ENCODE data around the gene MTERF1.
A peak's percentile ranks its signal among the peaks of the same experiment; 100 is the strongest.
"Not testable (repeated sequence)": the region's sequence is repeated elsewhere in the genome, so short reads cannot be mapped to it uniquely, and the experiment has no call there.

Gene MTERF1, protein sequence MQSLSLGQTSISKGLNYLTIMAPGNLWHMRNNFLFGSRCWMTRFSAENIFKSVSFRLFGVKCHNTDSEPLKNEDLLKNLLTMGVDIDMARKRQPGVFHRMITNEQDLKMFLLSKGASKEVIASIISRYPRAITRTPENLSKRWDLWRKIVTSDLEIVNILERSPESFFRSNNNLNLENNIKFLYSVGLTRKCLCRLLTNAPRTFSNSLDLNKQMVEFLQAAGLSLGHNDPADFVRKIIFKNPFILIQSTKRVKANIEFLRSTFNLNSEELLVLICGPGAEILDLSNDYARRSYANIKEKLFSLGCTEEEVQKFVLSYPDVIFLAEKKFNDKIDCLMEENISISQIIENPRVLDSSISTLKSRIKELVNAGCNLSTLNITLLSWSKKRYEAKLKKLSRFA

GRCh38 chr7:91880413-91881241 is at the start of gene MTERF1:
TSS of gene MTERF1 (minus strand) at chr7:91880702. CDS start at chr7:91880083, 619 bp downstream.
- peak; percentile 77 for FAIRE-seq

- FAIRE-seq: no peak
Observed at GRCh38 chr7:91929463-91929862, 49.0 kb upstream of the MTERF1 start.

DNA sequence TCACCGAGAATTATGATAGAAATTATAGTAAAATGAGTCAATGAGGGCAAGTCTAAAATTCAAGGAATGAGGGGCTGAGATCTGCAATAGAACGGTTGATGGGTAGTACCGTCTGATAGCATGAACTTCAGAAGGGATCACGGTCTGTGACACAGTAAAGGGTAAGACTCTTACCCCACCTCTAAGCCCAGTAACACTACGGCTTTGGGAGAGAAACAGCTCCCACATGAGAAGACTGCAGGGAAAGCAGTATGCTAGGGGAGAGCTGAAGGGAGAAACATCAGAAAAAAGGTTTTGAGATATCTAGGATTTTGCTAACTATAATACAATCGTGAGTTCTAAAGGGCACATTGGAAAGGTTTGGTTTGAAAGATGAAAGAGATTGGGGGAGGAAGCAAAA is 47.4 kb upstream of the MTERF1 start:
- FAIRE-seq: no peak

DNA sequence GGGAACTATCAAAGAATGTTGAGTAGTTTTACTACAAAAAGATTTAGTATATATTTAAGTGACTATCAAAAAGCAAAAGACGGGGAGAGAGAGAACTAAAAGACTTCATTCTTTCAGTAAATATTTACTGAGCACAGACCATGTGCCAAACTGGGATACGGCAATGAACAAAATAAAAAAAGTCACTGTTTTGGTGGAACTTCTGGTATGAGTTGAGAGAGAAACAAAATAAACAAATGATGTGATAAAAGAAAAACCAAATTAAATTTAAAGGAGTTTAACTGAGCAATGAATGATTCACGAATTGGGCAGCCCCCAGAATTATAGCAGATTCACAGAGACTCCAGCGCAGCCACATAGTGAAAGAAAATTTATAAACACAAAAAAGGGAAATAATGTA is 42.4 kb upstream of the MTERF1 start:
- FAIRE-seq: no peak

DNA sequence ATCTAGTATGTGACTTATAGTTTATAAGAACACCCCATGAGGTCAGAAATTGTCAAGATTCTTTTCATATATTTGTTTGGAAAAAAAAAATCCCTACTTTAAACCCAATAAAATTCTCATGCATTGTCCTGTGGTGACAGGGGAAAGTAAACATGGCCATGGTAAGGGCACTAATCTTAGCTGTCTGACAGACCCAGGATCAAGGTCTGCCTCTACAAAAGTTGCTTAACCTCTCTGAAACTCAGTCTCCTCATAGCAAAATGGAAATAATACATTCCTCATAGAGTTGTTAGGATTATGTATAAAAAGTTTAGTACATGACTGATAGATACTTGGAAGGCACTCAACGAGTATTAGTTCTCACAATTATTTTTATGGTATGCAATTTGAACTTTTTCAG is 37.9 kb upstream of the MTERF1 start:
- FAIRE-seq: no peak

GRCh38 chr7:91916051-91916440 is 35.5 kb upstream of the MTERF1 start:
- no peak for FAIRE-seq

GRCh38 chr7:91915401-91916050 is 35.0 kb upstream of the MTERF1 start:
- no peak for FAIRE-seq

DNA sequence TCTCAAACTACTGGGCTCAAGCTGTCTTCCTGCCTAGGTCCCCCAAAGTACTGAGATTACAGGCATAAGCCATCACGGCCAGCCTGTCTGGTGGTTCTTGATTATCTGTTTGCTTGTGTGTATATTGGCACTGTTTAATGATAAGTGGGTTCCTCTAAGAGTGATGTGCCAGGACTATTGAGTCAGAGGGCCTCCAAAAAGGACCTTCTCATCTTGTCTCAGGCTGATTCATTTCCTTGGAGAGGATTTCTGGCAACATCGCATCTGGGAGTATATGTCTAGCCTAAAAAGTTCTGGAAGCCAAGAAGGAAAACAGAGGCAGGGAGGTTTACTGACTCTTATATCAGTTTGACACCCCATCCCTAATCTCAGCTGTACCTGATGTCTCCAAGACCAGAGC is 33.1 kb upstream of the MTERF1 start:
- FAIRE-seq: no peak

DNA sequence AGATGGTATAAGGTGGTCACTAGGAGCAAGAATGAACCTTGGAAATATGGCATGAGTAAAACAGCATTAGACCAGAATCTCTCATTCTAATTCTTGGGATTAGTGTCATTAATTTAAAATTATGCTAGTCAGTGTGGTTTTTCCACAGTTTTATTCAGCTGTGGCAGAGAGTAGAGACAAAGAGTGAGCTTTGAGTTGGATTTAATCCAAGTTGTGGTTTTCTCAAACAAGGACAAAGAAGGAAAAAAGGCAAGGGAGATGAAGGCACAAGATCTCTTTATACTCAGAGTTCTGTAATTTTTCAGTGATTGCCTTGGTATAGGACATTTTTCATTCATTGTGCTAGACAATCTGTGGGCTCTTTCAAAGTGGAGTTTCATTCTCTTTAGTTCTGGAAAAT is 32.0 kb upstream of the MTERF1 start:
- no peak for FAIRE-seq

GRCh38 chr7:91911121-91911520 is 30.6 kb upstream of the MTERF1 start:
- FAIRE-seq: no peak

DNA sequence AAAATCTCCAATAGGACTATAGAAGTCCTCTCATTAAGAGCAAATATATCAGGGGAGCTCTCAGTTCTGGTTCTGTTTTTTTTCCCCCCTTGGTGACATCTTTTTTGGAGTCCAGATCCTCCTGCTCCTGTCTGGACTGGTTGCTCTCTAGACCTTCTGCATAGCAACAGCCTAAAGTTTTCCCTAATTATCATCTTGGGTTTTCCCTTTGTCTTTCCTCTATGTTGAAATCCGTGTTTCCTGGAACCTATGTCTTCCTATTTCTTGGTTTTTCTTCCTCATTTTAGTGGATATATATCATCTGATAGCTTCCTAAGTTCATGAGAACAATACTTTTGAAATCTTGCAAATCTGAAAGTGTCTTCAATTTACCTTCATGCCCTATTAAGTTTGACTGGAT is 29.7 kb upstream of the MTERF1 start:
- FAIRE-seq: no peak

DNA sequence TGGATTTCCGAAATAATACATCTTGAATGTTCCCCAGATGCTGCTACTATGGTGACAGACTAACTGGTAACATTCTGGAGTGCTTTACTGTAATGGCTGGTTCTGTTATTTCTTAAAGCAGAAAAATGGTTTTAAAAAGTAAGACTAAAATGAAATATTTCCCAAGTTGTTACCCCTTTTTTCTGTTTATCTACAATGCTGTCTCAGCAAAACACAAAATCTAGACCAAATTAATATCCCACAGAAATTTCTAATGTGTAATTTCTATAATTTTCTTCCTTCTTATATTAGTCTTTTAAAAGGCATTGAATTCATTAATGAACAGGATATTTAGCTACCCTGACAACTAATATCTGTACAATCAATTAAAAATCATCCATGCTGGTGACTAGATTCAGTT is 19.1 kb upstream of the MTERF1 start:
- peak; percentile 30 for FAIRE-seq

GRCh38 chr7:91898240-91898992 is 17.9 kb upstream of the MTERF1 start:
- no peak for FAIRE-seq

- FAIRE-seq: no peak
Observed at GRCh38 chr7:91894781-91895480, 14.4 kb upstream of the MTERF1 start.

GRCh38 chr7:91893699-91894098 is 13.2 kb upstream of the MTERF1 start:
- FAIRE-seq: not testable (repeated sequence)

- no peak for FAIRE-seq
Observed at GRCh38 chr7:91892821-91893340, 12.4 kb upstream of the MTERF1 start.

GRCh38 chr7:91892099-91892705 is 11.7 kb upstream of the MTERF1 start:
- no peak for FAIRE-seq

GRCh38 chr7:91888271-91889175 is 8.0 kb upstream of the MTERF1 start:
- not testable (repeated sequence) for FAIRE-seq

- not testable (repeated sequence) for FAIRE-seq
Observed at GRCh38 chr7:91887336-91888213, 7.1 kb upstream of the MTERF1 start.
